PC-3 (cell line): ENCODE data around the gene ZNF692. TPM values are rescaled to one million over a fixed set of nuclear protein-coding genes. Genes with fewer than 3 reads are reported as not detected.
A peak's percentile ranks its signal among the peaks of the same experiment; 100 is the strongest.

Source experiments
- ATAC-seq: fragments of 200-7000 bp; cut with Tn5 transposase; 2 replicates; pipeline ENCODE4 v1.9.1; 2020; ENCODE audit warnings: mild to moderate bottlenecking, moderate library complexity
- BruUV-seq: library from RNA; stranded (reverse); fragments of 400-500 nt; replicated peaks from 2 replicates; lab custom pipeline; 2021; lab: Mats Ljungman, UMichigan
- CTCF ChIA-PET: fragments of 300-600 bp; sonication (Branson Sonifier 250); formaldehyde crosslinking; loops from one replicate; lab custom pipeline; 2022; ENCODE audit warnings: antibody characterized with exemption; lab: Charles Lee
- POLR2A ChIA-PET: fragments of 300-600 bp; sonication (Branson Sonifier 250); formaldehyde crosslinking; loops from one replicate; lab custom pipeline; 2022; ENCODE audit warnings: antibody characterized with exemption; ENCODE audit not compliant: unreplicated experiment; lab: Charles Lee
- DNase-seq: peaks from one replicate; pipeline ENCODE4 v3.0.0-alpha.2; 2015
- H2AFZ ChIP-seq: fragments of 300-600 bp; sonication (generic); 2 replicates; pipeline ENCODE4 v1.6.0; 2016; ENCODE audit warnings: antibody characterized with exemption, low read length
- H3F3A ChIP-seq: fragments of 300-600 bp; sonication (generic); one replicate; pipeline ENCODE4 v1.6.0; 2017; ENCODE audit warnings: antibody characterized with exemption, low read length, control low read depth, mild to moderate bottlenecking; ENCODE audit not compliant: unreplicated experiment
- H3K27ac ChIP-seq: fragments of 300-600 bp; sonication (generic); 2 replicates; pipeline ENCODE4 v1.5.1; 2016; ENCODE audit warnings: mild to moderate bottlenecking, low read length
- H3K27me3 ChIP-seq: fragments of 300-600 bp; sonication (generic); 2 replicates; pipeline ENCODE4 v1.6.1; 2016; ENCODE audit warnings: low read length, mixed read lengths
- H3K36me3 ChIP-seq: fragments of 300-600 bp; sonication (generic); 2 replicates; pipeline ENCODE4 v1.6.1; 2016; ENCODE audit warnings: low read depth, mixed run types, low read length, mixed read lengths
- H3K4me1 ChIP-seq: fragments of 300-600 bp; sonication (generic); 2 replicates; pipeline ENCODE4 v1.5.1; 2016; ENCODE audit warnings: low read length; ENCODE audit not compliant: insufficient read depth
- H3K4me2 ChIP-seq: fragments of 300-600 bp; sonication (generic); 2 replicates; pipeline ENCODE4 v1.6.0; 2016; ENCODE audit warnings: low read length
- H3K4me3 ChIP-seq: fragments of 300-600 bp; sonication (generic); 2 replicates; pipeline ENCODE4 v1.5.1; 2016; ENCODE audit warnings: mild to moderate bottlenecking, low read length, mixed read lengths
- H3K79me2 ChIP-seq: fragments of 300-600 bp; sonication (generic); 2 replicates; pipeline ENCODE4 v1.6.1; 2017; ENCODE audit warnings: low read length, mixed read lengths
- H3K9ac ChIP-seq: fragments of 300-600 bp; sonication (generic); 2 replicates; pipeline ENCODE4 v1.6.0; 2016; ENCODE audit warnings: mild to moderate bottlenecking, low read length
- H3K9me2 ChIP-seq: fragments of 300-600 bp; sonication (generic); replicated peaks from 2 replicates; pipeline ENCODE4 v1.6.1; 2016; ENCODE audit warnings: mixed run types, low read length, mixed read lengths
- H3K9me3 ChIP-seq: fragments of 300-600 bp; sonication (generic); 2 replicates; pipeline ENCODE4 v1.6.1; 2016; ENCODE audit warnings: low read length, mixed read lengths
- H4K20me1 ChIP-seq: fragments of 300-600 bp; sonication (generic); 2 replicates; pipeline ENCODE4 v1.6.1; 2016; ENCODE audit warnings: low read length, mixed read lengths
- EZH2 ChIP-seq: fragments of 300-600 bp; sonication (generic); IDR thresholded peaks from one replicate; pipeline ENCODE4 v1.6.1; 2017; ENCODE audit warnings: antibody characterized with exemption, mild to moderate bottlenecking, low read length; ENCODE audit not compliant: unreplicated experiment
- EZH2phosphoT487 ChIP-seq: fragments of 300-600 bp; sonication (generic); IDR thresholded peaks from 2 replicates; pipeline ENCODE4 v1.6.1; 2018; ENCODE audit warnings: mild to moderate bottlenecking, antibody characterized with exemption, low read length, borderline replicate concordance
- intact Hi-C: fragments of 100-400 bp; cut with micrococcal nuclease; formaldehyde crosslinking; loops from 2 replicates; pipeline ENCODE4 v1.9.0; 2023
- total RNA-seq: library from RNA; depleted of rRNA; stranded (reverse); fragments of >200 nt; gene quantifications from 2 replicates; pipeline ENCODE4 v1.2.3, GENCODE V29; 2014
- TF ChIP-seq, protein P1 (sequence below): fragments of 300-600 bp; sonication (generic); conservative IDR thresholded peaks from 2 replicates; pipeline ENCODE4 v1.5.1; 2017; ENCODE audit warnings: antibody characterized with exemption, low read depth, mild to moderate bottlenecking, low read length

Gene ZNF692
- total RNA-seq, 1 experiment from 2014 or later = 85.4 TPM

GRCh38 chr1:248840946-248841345 is 17.9 kb downstream of the ZNF692 start:
- ChIA-PET CTCF (no interaction called here), POLR2A (no interaction called here)
- H3K4me1 ChIP-seq = peaks cover 20% of the 10 kb centered on the region
- H3K4me3 ChIP-seq = no peak overlapping the region
- no peaks in the 10 kb centered on the region for H3K27me3 ChIP-seq
- no peaks in the 10 kb centered on the region for H3F3A ChIP-seq
- H2AFZ ChIP-seq = no peak overlapping the region
- peaks cover 54% of the 10 kb centered on the region for H3K79me2 ChIP-seq
- no peak overlapping the region for H3K4me2 ChIP-seq
- DNase-seq (no peak), ATAC-seq (no peak)
- BruUV-seq = no TSS peak
- no peak overlapping the region for H3K9ac ChIP-seq
- no peaks in the 10 kb centered on the region for H3K9me3 ChIP-seq
- no peaks in the 10 kb centered on the region for H3K9me2 ChIP-seq
- H3K27ac ChIP-seq = no peak overlapping the region
- H3K36me3 ChIP-seq = peaks cover 17% of the 10 kb centered on the region; the same call in 1 of the 2 replicates
- intact Hi-C loops = no loop called here
- TF ChIP-seq EZH2phosphoT487 = no peak
- TF ChIP-seq, protein P1, sequence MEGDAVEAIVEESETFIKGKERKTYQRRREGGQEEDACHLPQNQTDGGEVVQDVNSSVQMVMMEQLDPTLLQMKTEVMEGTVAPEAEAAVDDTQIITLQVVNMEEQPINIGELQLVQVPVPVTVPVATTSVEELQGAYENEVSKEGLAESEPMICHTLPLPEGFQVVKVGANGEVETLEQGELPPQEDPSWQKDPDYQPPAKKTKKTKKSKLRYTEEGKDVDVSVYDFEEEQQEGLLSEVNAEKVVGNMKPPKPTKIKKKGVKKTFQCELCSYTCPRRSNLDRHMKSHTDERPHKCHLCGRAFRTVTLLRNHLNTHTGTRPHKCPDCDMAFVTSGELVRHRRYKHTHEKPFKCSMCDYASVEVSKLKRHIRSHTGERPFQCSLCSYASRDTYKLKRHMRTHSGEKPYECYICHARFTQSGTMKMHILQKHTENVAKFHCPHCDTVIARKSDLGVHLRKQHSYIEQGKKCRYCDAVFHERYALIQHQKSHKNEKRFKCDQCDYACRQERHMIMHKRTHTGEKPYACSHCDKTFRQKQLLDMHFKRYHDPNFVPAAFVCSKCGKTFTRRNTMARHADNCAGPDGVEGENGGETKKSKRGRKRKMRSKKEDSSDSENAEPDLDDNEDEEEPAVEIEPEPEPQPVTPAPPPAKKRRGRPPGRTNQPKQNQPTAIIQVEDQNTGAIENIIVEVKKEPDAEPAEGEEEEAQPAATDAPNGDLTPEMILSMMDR = no peak
- no peak for TF ChIP-seq EZH2
- no peaks in the 10 kb centered on the region for H4K20me1 ChIP-seq

DNA sequence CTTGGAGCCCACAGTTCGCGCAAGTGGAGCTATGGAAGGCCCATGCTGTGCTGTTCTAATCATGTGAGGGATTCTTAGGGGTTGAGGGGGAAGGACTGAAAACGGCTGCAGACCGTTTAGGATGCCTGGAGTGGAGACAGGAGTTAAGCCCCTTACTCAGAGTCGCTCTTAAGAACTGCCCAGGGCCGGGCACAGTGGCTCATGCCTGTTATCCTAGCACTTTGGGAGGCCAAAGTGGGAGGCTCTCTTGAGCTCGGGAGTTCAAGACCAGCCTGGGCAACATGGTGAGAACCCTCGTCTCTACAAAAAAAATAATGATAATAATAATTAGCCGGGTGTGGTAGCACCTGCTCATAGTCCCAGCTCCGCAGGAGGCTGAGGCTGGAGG is 19.7 kb downstream of the ZNF692 start:
- Histone ChIP-seq H3K4me3 (peak overlapping the region; percentile 77), H3K9ac (peak overlapping the region; percentile 86), H3K9me2 (no peaks in the 10 kb centered on the region), H3K36me3 (peaks cover under 1% of the 10 kb centered on the region; the same call in 1 of the 2 replicates), H3K27me3 (no peaks in the 10 kb centered on the region), H3K4me2 (peak overlapping the region; percentile 91), H3K9me3 (no peaks in the 10 kb centered on the region), H3K4me1 (peaks cover 20% of the 10 kb centered on the region), H3K27ac (peak overlapping the region; percentile 75), H3F3A (no peaks in the 10 kb centered on the region), H2AFZ (peak overlapping the region; percentile 84), H3K79me2 (peaks cover 51% of the 10 kb centered on the region), H4K20me1 (no peaks in the 10 kb centered on the region)
- intact Hi-C loops = no loop called here
- DNase-seq (no peak), ATAC-seq (no peak)
- TF ChIP-seq EZH2phosphoT487 = no peak
- TF ChIP-seq, protein P1 = no peak
- no peak for TF ChIP-seq EZH2
- POLR2A ChIA-PET = interaction anchor here (0.6 kb wide), 1 partner anchor 23 kb away, joined by 3 read pairs; no protein-coding TSS in a partner anchor
- TSS peak; percentile 35 for BruUV-seq
- CTCF ChIA-PET = interaction anchor here (0.6 to 0.7 kb wide), 2 partner anchors 65 to 830 kb away, joined by 4 read pairs; no protein-coding TSS in a partner anchor
